ENCODE results near the gene AFAP1L2.

The AFAP1L2 gene

GRCh38 chr10:114281006-114281405 lies 123.3 kb downstream of the AFAP1L2 start:
- H3K27ac ChIP-seq, result no peak overlapping the region

GRCh38 chr10:114279901-114280644 lies 124.2 kb downstream of the AFAP1L2 start:
- Histone ChIP-seq H3K27me3 (ENCODE audit: insufficient read depth, low read depth, severe bottlenecking) (no peaks in the 10 kb centered on the region), H3K4me3 (ENCODE audit: low read depth, low read length) (no peak overlapping the region), H3K9me3 (ENCODE audit: severe bottlenecking) (no peaks in the 10 kb centered on the region), H3K36me3 (no peaks in the 10 kb centered on the region), H3K27ac (no peak overlapping the region)
- TF ChIP-seq CTCF (IDR thresholded peaks at IDR 0.05; ENCODE audit: low read depth, low read length), result no peak
- no peak for DNase-seq

More at GRCh38 chr10:114281006-114281405, 123.3 kb downstream of the AFAP1L2 start:
- no peak overlapping the region for H3K4me3 ChIP-seq (ENCODE audit: low read depth, low read length)
- no peak for DNase-seq
- TF ChIP-seq CTCF (IDR thresholded peaks at IDR 0.05; ENCODE audit: low read depth, low read length), result no peak
- no peaks in the 10 kb centered on the region for H3K9me3 ChIP-seq (ENCODE audit: severe bottlenecking)
- no peaks in the 10 kb centered on the region for H3K27me3 ChIP-seq (ENCODE audit: insufficient read depth, low read depth, severe bottlenecking)
- H3K36me3 ChIP-seq, result no peaks in the 10 kb centered on the region

DNA sequence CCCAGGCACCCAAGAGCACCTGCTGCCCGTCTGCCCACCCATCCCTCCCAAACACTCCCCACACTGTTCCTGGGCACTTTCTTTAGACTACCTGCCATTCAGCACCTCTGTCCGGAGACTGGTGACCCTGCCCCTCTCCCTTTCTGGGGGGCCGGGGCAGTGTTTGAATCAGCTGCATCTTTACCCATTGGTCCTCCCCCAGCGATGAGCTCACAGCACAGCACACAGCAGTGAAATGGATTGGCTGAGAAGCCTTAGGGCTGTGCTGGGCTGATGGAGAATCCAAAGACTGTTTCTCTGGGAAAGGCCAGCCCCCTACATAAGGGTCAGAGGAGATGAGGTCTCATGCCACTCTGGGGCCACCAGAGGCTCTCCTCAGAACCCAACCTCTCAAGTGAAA lies 125.0 kb downstream of the AFAP1L2 start:
- TF ChIP-seq CTCF (IDR thresholded peaks at IDR 0.05; ENCODE audit: low read depth, low read length), result no peak
- no peak overlapping the region for H3K4me3 ChIP-seq (ENCODE audit: low read depth, low read length)
- no peak overlapping the region for H3K27ac ChIP-seq
- H3K36me3 ChIP-seq, result no peaks in the 10 kb centered on the region
- no peaks in the 10 kb centered on the region for H3K9me3 ChIP-seq (ENCODE audit: severe bottlenecking)
- H3K27me3 ChIP-seq (ENCODE audit: insufficient read depth, low read depth, severe bottlenecking), result no peaks in the 10 kb centered on the region
- no peak for DNase-seq

- Histone ChIP-seq H3K27ac (no peak overlapping the region), H3K4me3 (ENCODE audit: low read depth, low read length) (no peak overlapping the region), H3K27me3 (ENCODE audit: insufficient read depth, low read depth, severe bottlenecking) (no peaks in the 10 kb centered on the region), H3K36me3 (no peaks in the 10 kb centered on the region), H3K9me3 (ENCODE audit: severe bottlenecking) (no peaks in the 10 kb centered on the region)
- DNase-seq, result no peak
- TF ChIP-seq CTCF (IDR thresholded peaks at IDR 0.05; ENCODE audit: low read depth, low read length), result no peak
These were observed 125.5 kb downstream of the AFAP1L2 start for GRCh38 chr10:114278884-114279191.

DNA sequence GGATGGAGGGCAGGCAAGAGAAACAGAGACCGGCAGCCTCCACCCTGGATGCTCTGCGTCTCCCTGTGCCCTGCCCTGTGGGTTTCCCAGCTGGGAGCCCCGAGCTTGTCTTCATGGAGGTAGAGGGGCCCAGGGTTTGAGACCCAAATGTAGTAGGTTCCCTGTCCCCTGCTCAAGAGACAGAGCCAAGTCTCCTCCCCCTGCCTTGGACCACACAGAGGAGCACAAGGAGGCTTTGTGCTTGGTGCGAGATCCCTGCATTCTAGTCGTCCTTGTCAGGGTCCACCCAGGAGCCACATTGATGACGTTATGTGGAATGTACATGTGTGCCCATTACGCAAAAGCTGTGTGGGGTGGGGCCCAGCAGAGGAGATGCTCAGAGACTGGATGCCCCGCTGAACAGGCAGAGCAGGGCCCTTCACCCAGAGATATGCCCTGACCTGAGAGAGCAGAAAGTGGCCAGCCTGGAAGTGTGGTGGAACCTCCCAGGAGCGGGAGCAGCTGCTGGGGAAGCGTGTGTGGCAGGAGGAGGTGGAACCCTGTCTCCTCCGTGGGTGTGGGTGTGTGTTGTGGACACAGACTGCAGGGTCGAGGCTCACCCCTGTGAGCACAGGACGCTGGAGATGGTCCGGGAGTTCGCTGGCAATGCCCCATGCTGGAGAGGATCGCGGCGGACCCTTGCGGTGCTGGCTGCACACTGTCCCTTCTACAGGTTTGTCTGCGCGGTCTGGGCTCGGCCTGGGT lies 126.0 kb downstream of the AFAP1L2 start:
- H3K27ac ChIP-seq, result no peak overlapping the region
- no peak overlapping the region for H3K4me3 ChIP-seq (ENCODE audit: low read depth, low read length)
- H3K27me3 ChIP-seq (ENCODE audit: insufficient read depth, low read depth, severe bottlenecking), result no peaks in the 10 kb centered on the region
- no peaks in the 10 kb centered on the region for H3K36me3 ChIP-seq
- H3K9me3 ChIP-seq (ENCODE audit: severe bottlenecking), result no peaks in the 10 kb centered on the region
- no peak for TF ChIP-seq CTCF (IDR thresholded peaks at IDR 0.05; ENCODE audit: low read depth, low read length)
- DNase-seq, result no peak
